ENCODE measurements around the gene CASP9.

DNA sequence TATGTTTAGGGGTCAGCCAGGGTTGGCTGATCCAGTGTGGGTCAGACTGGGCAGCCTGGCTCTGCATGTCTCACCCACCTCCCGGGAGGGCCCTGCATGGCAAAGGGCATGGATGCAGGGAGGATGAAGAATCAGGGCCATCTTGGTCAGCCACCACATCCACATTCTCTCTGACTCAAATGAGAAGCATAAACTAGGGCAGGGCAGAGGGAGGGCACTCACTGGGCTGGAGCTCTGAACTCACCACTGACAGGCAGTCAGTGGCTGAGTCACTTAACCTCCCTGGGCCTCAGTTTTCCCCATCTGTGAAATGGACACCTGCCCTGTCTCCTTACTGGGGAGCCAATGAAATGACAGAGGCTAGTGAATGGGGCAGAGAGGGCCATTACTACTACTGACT lies 71.8 kb downstream of the CASP9 start:
- TF ChIP-seq CTCF (IDR thresholded peaks at IDR 0.05): no peak
- TF ChIP-seq POLR2A (IDR thresholded peaks at IDR 0.05): no peak
- TF ChIP-seq POLR2AphosphoS5 (IDR thresholded peaks at IDR 0.05): no peak
